HG03196 (cell line): ENCODE measurements around the gene C8G.

Experiments
- ATAC-seq: cut with Tn5 transposase; IDR thresholded peaks from one replicate; pipeline ENCODE4 v1.9.1; 2021; ENCODE audit not compliant: unreplicated experiment

Gene C8G

GRCh38 chr9:136964833-136965422 is 19.9 kb downstream of the C8G start:
- no peak for ATAC-seq

- ATAC-seq, result no peak
Observed at GRCh38 chr9:136965771-136966484, 20.9 kb downstream of the C8G start.

- no peak for ATAC-seq
Observed at GRCh38 chr9:136968333-136969127, 23.5 kb downstream of the C8G start.

- ATAC-seq, result no peak
Observed at GRCh38 chr9:136969150-136969549, 24.1 kb downstream of the C8G start.

GRCh38 chr9:136969774-136970173 is 24.7 kb downstream of the C8G start:
- ATAC-seq, result no peak

GRCh38 chr9:136970361-136970760 is 25.3 kb downstream of the C8G start:
- ATAC-seq, result no peak

GRCh38 chr9:136971746-136972145 is 26.7 kb downstream of the C8G start:
- no peak for ATAC-seq

- no peak for ATAC-seq
Observed at GRCh38 chr9:136972335-136972734, 27.3 kb downstream of the C8G start.

- ATAC-seq, result no peak
Observed at GRCh38 chr9:136972743-136973142, 27.7 kb downstream of the C8G start.

- ATAC-seq, result no peak
Observed at GRCh38 chr9:136973618-136974617, 28.9 kb downstream of the C8G start.

- no peak for ATAC-seq
Observed at GRCh38 chr9:136974817-136975535, 29.9 kb downstream of the C8G start.

GRCh38 chr9:136975644-136976043 is 30.6 kb downstream of the C8G start:
- no peak for ATAC-seq

GRCh38 chr9:136977223-136977622 is 32.2 kb downstream of the C8G start, which contains the start of gene PTGDS:
PTGDS (plus strand) TSS chr9:136977504; CDS start chr9:136977579, 75 bp downstream.
- no peak for ATAC-seq

GRCh38 chr9:136977649-136978072 is 32.6 kb downstream of the C8G start:
- no peak for ATAC-seq

- ATAC-seq, result no peak
Observed at GRCh38 chr9:136978073-136978864, 33.2 kb downstream of the C8G start.

GRCh38 chr9:136978865-136979544 is 34.0 kb downstream of the C8G start:
- ATAC-seq, result no peak

- ATAC-seq, result no peak
Observed at GRCh38 chr9:136979769-136980587, 34.9 kb downstream of the C8G start.
